HL-60 (cell line): ENCODE data around the gene PSMC2.

ENCODE experiments used
- CTCF ChIP-seq: IDR thresholded peaks from one replicate; pipeline ENCODE4 v1.5.1; 2011; ENCODE audit warnings: low read length, control low read depth, inconsistent platforms; ENCODE audit not compliant: insufficient read depth
- GABPA ChIP-seq: IDR thresholded peaks from 2 replicates; pipeline ENCODE4 v1.6.1; 2012; ENCODE audit warnings: low read depth
- POLR2AphosphoS5 ChIP-seq: IDR thresholded peaks from 2 replicates; pipeline ENCODE4 v1.6.1; 2012; ENCODE audit warnings: low read depth
- REST ChIP-seq: IDR thresholded peaks from 2 replicates; pipeline ENCODE4 v1.6.1; 2012; ENCODE audit warnings: low read depth; ENCODE audit not compliant: insufficient replicate concordance

GRCh38 chr7:103394566-103394965 is 47.1 kb downstream of the PSMC2 start:
- TF ChIP-seq CTCF (no peak), REST (no peak), POLR2AphosphoS5 (no peak), GABPA (no peak)
